Fibroblast of the conjunctiva (primary cell): ENCODE measurements around the gene BCKDHB.
A peak's percentile ranks its signal among the peaks of the same experiment; 100 is the strongest.

Source experiments
- DNase-seq: peaks from one replicate; pipeline ENCODE4 v3.0.0-alpha.2; 2010; ENCODE audit warnings: low read depth

BCKDHB gene

GRCh38 chr6:80151635-80152034 is 45.2 kb downstream of the BCKDHB start:
- DNase-seq = no peak

DNA sequence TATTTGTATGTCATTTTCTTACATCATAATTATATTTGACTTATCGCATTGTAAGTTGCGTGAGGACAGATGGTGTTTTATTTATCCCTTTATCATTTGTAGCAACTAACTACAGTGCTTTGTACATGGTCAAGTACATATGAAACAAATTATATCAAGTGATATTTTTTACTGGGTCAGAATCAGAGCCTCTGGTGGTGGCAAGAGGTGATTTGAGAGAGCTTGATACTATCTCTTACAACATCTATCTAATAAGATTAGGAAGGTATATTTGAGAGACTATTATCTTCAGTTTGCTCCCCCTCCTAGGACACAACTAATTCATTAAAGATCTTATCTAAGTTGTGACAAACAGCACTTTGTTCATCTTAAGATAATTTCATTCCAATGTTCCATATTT is 47.7 kb downstream of the BCKDHB start:
- no peak for DNase-seq

GRCh38 chr6:80156221-80156620 is 49.8 kb downstream of the BCKDHB start:
- DNase-seq = no peak

DNA sequence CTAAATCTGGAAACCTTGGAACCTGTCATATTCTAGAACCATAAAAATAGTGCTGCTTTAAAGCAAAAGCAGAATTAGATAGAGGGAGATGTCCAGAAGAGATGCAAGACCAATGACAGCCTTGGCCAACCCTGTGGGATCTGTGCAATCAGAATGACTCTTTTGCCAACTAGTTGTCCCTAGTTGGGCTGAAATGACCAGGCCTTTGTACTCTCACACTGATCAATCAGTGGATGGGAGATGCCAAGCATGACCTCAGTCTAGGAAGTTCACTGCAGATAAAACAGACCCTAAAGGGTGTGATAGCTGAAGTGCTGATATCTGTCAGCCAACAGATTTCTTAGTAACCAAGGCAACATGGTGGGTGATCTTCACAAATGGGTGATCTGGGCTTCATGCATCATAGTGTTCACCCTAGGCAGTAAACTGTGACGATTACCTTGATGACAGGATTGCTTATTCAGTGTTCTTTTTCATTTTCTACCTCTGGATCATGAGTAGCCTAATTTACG is 52.1 kb downstream of the BCKDHB start:
- no peak for DNase-seq

GRCh38 chr6:80161434-80161833 is 55.0 kb downstream of the BCKDHB start:
- DNase-seq = no peak

GRCh38 chr6:80163754-80164187 is 57.3 kb downstream of the BCKDHB start:
- peak; percentile 68 for DNase-seq

- DNase-seq = no peak
These were observed 58.7 kb downstream of the BCKDHB start for GRCh38 chr6:80165143-80165542.

DNA sequence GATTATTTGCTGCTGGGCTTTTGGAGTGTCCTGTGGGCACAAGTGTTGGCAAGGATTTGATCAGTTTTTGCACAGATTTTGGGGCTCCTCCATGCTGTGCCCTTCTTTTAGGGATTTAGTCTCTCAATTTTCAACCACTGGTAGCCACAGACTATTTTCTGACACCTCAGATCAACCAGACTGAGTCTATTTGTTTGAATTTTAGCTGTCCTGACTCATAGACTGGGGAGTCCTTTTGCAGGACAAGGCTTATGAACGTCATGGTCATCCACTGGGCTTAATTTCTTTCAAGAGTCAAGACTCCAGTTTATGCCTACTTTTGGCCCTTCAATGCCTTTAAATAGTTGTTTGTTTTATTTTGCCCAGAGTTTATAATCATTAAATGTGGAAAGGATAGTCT is 59.3 kb downstream of the BCKDHB start:
- no peak for DNase-seq

GRCh38 chr6:80170433-80170832 is 64.0 kb downstream of the BCKDHB start:
- DNase-seq = no peak

DNA sequence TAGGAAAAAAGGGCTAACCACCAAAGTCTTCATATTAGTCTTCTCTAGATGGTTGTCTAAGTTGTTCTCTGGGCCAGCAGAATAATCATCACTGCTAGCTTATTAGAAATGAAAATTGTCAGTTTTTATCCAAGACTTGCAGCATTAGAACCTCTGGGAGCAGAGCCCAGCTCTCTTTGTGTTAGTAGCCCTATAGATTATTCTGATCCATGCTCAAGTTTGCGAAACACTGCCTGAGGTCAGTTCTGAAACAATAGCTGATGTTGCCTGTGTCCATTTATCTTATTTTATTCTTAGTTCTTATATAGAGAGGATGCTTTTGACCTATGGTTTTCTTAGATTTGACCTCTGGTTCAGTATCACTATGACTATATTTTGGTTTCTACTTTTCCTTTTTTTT is 66.9 kb downstream of the BCKDHB start:
- no peak for DNase-seq

- DNase-seq = no peak
These were observed 68.6 kb downstream of the BCKDHB start for GRCh38 chr6:80174900-80175572.

DNA sequence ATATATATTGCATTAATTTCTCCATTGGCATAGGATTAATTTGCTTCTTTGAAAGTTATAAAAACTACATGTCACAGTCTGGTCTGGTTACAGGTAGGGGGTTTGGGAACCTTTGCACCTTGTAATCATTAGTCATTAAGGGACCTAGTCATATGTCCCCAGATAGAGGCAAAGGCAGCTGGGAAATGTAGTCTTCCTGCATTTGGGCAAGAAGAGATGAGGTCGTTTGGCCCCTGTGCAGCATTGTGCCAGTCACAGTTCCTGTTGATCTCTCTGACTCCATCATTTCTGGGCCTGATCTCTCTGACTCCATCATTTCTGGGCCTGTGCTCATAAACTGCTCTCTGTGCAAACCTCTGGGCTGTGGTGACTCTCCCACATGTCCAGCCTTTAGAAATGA is 73.2 kb downstream of the BCKDHB start:
- no peak for DNase-seq

DNA sequence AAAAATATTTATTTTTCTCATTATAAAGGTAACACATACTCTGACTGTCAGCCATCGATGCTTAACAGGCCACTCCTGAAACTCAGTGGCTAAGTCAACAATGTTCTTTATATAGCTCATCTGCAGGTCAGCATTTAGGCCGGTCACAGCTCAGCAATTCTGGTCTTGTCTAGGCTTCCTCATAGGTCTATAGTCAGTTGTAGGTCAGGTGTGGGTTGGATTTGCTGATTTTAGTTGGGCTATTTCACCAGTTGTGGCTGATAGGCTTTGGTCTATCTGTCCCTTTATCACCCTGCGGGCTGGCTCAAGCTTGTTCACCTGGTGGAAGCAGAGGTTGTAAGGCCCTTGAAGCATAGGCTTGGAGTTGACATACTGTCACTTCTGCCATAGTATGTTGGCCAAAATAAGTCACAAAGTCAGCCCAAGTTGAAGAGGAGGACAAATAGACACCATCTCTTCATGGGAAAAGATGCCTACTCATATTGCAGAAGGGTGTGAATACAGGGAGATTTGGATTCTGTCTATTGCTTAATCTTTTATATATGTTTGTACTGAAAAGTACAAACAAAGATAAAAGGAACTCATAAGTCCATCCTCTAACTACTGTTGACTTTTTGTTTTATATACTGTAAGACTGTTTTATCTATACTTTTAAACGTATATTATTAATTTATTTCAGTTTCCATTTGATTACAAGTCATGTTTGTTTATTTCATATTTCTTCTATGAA is 75.0 kb downstream of the BCKDHB start:
- no peak for DNase-seq

- DNase-seq = peak; percentile 3
These were observed 75.8 kb downstream of the BCKDHB start for GRCh38 chr6:80182308-80182707.

DNA sequence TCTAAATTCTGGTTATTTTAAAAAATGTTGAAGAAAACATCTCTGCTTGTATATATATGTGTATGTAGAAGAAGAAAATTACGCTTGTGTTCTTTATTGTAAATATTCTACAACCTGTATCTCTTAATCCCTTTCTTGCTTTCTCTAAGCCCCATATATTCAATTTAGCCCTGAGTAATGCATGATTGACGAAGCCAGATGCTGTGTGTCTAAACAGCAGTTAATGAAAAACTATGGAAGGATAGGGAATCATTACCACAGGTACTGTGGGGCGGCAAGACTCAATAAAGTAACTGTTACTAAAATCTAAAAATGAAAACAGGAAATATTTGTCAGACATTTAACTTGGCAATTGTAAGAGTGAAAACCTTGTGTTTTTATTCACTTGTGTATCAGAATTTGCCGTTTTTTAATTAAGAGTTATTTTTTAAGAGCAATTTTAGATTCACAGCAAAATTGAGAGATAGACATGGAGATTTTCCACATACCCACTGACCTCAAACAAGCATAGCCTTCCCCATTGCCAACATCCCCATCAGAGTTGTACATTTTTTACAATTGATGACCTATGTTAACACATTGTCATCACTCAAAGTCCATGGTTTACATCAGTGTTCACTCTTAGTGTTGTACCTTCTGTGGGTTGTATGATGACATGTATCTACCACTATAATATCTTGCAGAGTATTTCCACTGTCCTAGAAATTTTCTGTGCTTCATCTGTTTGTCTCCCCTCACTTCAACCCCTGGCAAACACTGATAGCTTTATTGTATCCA is 76.7 kb downstream of the BCKDHB start:
- DNase-seq = no peak

- no peak for DNase-seq
These were observed 79.0 kb downstream of the BCKDHB start for GRCh38 chr6:80185492-80185891.

GRCh38 chr6:80186082-80186481 is 79.6 kb downstream of the BCKDHB start:
- DNase-seq = no peak

GRCh38 chr6:80196906-80197305 is 90.4 kb downstream of the BCKDHB start:
- no peak for DNase-seq

DNA sequence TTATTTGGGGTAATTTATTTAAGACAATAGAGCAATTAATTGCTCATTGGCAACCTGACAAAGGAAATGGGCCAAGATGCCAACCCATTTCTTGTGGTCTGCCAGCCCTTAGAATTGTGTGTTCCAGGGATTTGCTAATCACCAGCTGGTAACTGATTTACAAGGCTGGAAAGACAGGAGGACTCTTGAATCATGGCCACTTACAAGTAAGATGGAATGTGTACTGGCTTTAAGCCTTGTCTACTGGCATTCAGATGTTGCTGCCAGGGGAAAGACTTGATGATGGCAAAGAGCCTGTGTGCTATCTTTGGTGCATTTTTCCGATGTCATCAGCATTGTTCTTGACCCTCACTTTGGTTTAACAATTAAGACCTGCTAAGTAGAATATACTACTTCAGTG is 91.0 kb downstream of the BCKDHB start:
- peak; percentile 27 for DNase-seq

- DNase-seq = no peak
These were observed 91.5 kb downstream of the BCKDHB start for GRCh38 chr6:80197986-80198385.

GRCh38 chr6:80203283-80203682 is 96.8 kb downstream of the BCKDHB start:
- DNase-seq = no peak

DNA sequence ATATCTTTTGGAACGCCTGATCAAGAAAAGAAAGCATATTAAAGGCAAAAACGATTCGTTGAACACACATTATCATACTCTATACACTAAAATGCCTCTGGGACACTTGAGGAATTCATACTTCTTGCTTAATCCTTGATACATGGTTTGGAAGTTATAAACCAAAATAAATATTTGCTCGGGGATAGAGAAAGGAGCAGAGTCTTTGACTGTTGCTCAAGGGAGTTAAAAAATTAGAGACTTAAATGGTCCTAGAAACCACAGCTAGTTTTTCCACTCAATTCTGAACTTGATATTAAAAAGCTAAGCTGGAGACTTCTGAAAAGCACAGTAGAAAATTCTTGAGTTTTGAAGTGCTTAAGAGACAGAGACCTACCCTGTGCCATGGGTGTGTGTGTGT is 98.9 kb downstream of the BCKDHB start:
- no peak for DNase-seq

GRCh38 chr6:80206758-80207157 is 100.3 kb downstream of the BCKDHB start:
- DNase-seq = no peak
